ENCODE results near the gene PCSK6. TPM values are rescaled to one million over a fixed set of nuclear protein-coding genes. Genes with fewer than 3 reads are reported as not detected.

The PCSK6 gene
- total RNA-seq, 1 experiment from 2014 or later = 3.7 TPM

- H3K36me3 ChIP-seq (ENCODE audit: low read depth, low read length) = no peaks in the 10 kb centered on the region
- no peaks in the 10 kb centered on the region for H3K9me2 ChIP-seq (replicated peaks; ENCODE audit: low read length)
- H3K4me1 ChIP-seq (ENCODE audit: insufficient read depth, low read length) = peaks cover 3% of the 10 kb centered on the region; the same call in 1 of the 2 replicates
- H3K4me2 ChIP-seq (ENCODE audit: low read length) = no peak overlapping the region
- POLR2A ChIA-PET (ENCODE audit: unreplicated experiment) = no interaction called here
- TF ChIP-seq, protein P1, sequence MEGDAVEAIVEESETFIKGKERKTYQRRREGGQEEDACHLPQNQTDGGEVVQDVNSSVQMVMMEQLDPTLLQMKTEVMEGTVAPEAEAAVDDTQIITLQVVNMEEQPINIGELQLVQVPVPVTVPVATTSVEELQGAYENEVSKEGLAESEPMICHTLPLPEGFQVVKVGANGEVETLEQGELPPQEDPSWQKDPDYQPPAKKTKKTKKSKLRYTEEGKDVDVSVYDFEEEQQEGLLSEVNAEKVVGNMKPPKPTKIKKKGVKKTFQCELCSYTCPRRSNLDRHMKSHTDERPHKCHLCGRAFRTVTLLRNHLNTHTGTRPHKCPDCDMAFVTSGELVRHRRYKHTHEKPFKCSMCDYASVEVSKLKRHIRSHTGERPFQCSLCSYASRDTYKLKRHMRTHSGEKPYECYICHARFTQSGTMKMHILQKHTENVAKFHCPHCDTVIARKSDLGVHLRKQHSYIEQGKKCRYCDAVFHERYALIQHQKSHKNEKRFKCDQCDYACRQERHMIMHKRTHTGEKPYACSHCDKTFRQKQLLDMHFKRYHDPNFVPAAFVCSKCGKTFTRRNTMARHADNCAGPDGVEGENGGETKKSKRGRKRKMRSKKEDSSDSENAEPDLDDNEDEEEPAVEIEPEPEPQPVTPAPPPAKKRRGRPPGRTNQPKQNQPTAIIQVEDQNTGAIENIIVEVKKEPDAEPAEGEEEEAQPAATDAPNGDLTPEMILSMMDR (conservative IDR thresholded peaks at IDR 0.05; ENCODE audit: low read depth, low read length) = no peak
- TF ChIP-seq EZH2 (IDR thresholded peaks at IDR 0.05; ENCODE audit: low read length, unreplicated experiment) (no peak), EZH2phosphoT487 (IDR thresholded peaks at IDR 0.05; ENCODE audit: borderline replicate concordance, low read length) (no peak)
- intact Hi-C loops (cut with micrococcal nuclease) = no loop called here
- no peaks in the 10 kb centered on the region for H3F3A ChIP-seq (ENCODE audit: low read length, unreplicated experiment)
- H2AFZ ChIP-seq (ENCODE audit: low read length) = no peak overlapping the region
- no peak overlapping the region for H3K27ac ChIP-seq (ENCODE audit: low read length)
- CTCF ChIA-PET = no interaction called here
- H3K9me3 ChIP-seq (ENCODE audit: low read length) = no peaks in the 10 kb centered on the region
- peaks cover 20% of the 10 kb centered on the region; the same call in 1 of the 2 replicates for H3K27me3 ChIP-seq (ENCODE audit: low read length)
- H3K9ac ChIP-seq (ENCODE audit: low read length) = no peak overlapping the region
- no peaks in the 10 kb centered on the region for H4K20me1 ChIP-seq (ENCODE audit: low read length)
- no peak for ATAC-seq
- no TSS peak for BruUV-seq (replicated peaks)
- no peak overlapping the region for H3K4me3 ChIP-seq (ENCODE audit: low read length)
- H3K79me2 ChIP-seq (ENCODE audit: low read length) = no peaks in the 10 kb centered on the region
- no peak for DNase-seq
These were observed 45.8 kb upstream of the PCSK6 start for GRCh38 chr15:101535170-101535902.

DNA sequence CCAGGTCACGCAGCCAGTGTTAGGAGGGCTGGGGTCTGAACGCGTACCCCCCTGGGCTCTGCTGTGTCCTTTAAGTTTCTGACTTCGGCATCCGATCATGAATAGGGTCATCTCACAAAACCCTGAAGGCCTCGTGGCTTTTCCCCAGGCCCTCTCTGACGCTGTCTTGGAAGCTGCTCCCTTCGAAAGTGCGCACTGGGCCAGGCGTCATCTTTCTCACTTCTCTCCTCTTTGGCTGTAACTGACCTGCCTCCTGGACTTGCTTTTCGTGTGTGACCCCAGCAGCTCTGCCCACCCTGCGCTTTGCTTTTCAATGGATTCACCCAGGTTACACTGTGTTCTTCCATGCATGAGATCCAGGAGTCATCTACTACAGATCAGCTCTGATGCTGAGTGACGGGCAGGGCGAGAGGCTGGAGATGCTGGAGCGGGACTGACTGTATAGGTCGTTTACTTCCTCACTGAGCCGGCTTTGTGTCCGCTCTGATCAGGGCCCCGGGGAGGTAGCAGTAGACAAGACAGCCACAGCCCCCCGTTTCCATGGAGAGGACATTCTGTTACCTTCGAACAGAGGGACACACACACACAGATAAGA lies 45.0 kb upstream of the PCSK6 start:
- no peaks in the 10 kb centered on the region for H3F3A ChIP-seq (ENCODE audit: low read length, unreplicated experiment)
- BruUV-seq (replicated peaks) = no TSS peak
- peaks cover 20% of the 10 kb centered on the region; the same call in 1 of the 2 replicates for H3K27me3 ChIP-seq (ENCODE audit: low read length)
- DNase-seq = no peak
- intact Hi-C loops (cut with micrococcal nuclease) = no loop called here
- H3K27ac ChIP-seq (ENCODE audit: low read length) = no peak overlapping the region
- no peak for TF ChIP-seq EZH2phosphoT487 (IDR thresholded peaks at IDR 0.05; ENCODE audit: borderline replicate concordance, low read length)
- TF ChIP-seq, protein P1 (conservative IDR thresholded peaks at IDR 0.05; ENCODE audit: low read depth, low read length) = no peak
- no peak overlapping the region for H3K4me3 ChIP-seq (ENCODE audit: low read length)
- no peaks in the 10 kb centered on the region for H3K9me2 ChIP-seq (replicated peaks; ENCODE audit: low read length)
- no peaks in the 10 kb centered on the region for H3K36me3 ChIP-seq (ENCODE audit: low read depth, low read length)
- CTCF ChIA-PET = no interaction called here
- no peak overlapping the region for H2AFZ ChIP-seq (ENCODE audit: low read length)
- H3K9ac ChIP-seq (ENCODE audit: low read length) = no peak overlapping the region
- H3K9me3 ChIP-seq (ENCODE audit: low read length) = no peaks in the 10 kb centered on the region
- no peaks in the 10 kb centered on the region for H4K20me1 ChIP-seq (ENCODE audit: low read length)
- no peaks in the 10 kb centered on the region for H3K79me2 ChIP-seq (ENCODE audit: low read length)
- no peak overlapping the region for H3K4me2 ChIP-seq (ENCODE audit: low read length)
- H3K4me1 ChIP-seq (ENCODE audit: insufficient read depth, low read length) = peaks cover 4% of the 10 kb centered on the region; the same call in 1 of the 2 replicates
- POLR2A ChIA-PET (ENCODE audit: unreplicated experiment) = no interaction called here
- ATAC-seq = no peak

Data from PC-3 (cell line).